Tongue (tissue), 2 donors: Measurements from ENCODE around the gene CSMD2. TPM values are rescaled to one million over a fixed set of nuclear protein-coding genes. Genes with fewer than 3 reads are reported as not detected.
A peak's percentile ranks its signal among the peaks of the same experiment; 100 is the strongest.

Experiments
- DNase-seq: peaks from one replicate; pipeline ENCODE4 v3.0.0-alpha.2; 2015
- total RNA-seq: library from RNA; depleted of rRNA; stranded (reverse); fragments of >200 nt; gene quantifications from one replicate; pipeline ENCODE4 v1.2.3, GENCODE V29; 2014

CSMD2 gene
- total RNA-seq, 1 donor from 2014 or later, result 2.1 TPM

- DNase-seq, result no peak
Observed at GRCh38 chr1:33815061-33815460, 350.0 kb downstream of the CSMD2 start.

- no peak for DNase-seq
Observed at GRCh38 chr1:33814166-33814565, 350.9 kb downstream of the CSMD2 start.

- no peak for DNase-seq
Observed at GRCh38 chr1:33810571-33810970, 354.5 kb downstream of the CSMD2 start.

GRCh38 chr1:33805988-33806387, 359.0 kb downstream of the CSMD2 start:
- DNase-seq, result no peak

- DNase-seq, result no peak
Observed at GRCh38 chr1:33802268-33802667, 362.8 kb downstream of the CSMD2 start.

GRCh38 chr1:33797849-33798248, 367.2 kb downstream of the CSMD2 start:
- DNase-seq, result no peak

- DNase-seq, result no peak
Observed at GRCh38 chr1:33792651-33793050, 372.4 kb downstream of the CSMD2 start.

- DNase-seq, result no peak
Observed at GRCh38 chr1:33792216-33792615, 372.8 kb downstream of the CSMD2 start.

- no peak for DNase-seq
Observed at GRCh38 chr1:33791251-33791650, 373.8 kb downstream of the CSMD2 start.

GRCh38 chr1:33790577-33790976, 374.5 kb downstream of the CSMD2 start:
- no peak for DNase-seq

GRCh38 chr1:33784876-33785275, 380.2 kb downstream of the CSMD2 start:
- no peak for DNase-seq

GRCh38 chr1:33782776-33783175, 382.3 kb downstream of the CSMD2 start:
- no peak for DNase-seq

- no peak for DNase-seq
Observed at GRCh38 chr1:33781652-33782051, 383.4 kb downstream of the CSMD2 start.

GRCh38 chr1:33777337-33777736, 387.7 kb downstream of the CSMD2 start:
- no peak for DNase-seq

- DNase-seq, result no peak
Observed at GRCh38 chr1:33768821-33769220, 396.2 kb downstream of the CSMD2 start.

GRCh38 chr1:33768106-33768505, 396.9 kb downstream of the CSMD2 start:
- no peak for DNase-seq

GRCh38 chr1:33764149-33764548, 400.9 kb downstream of the CSMD2 start:
- DNase-seq, result no peak

GRCh38 chr1:33763406-33763805, 401.6 kb downstream of the CSMD2 start:
- DNase-seq, result no peak

- DNase-seq, result no peak
Observed at GRCh38 chr1:33762962-33763361, 402.1 kb downstream of the CSMD2 start.

GRCh38 chr1:33762109-33762830, 402.8 kb downstream of the CSMD2 start:
- peak; percentile 56 for DNase-seq

- DNase-seq, result peak; percentile 55
Observed at GRCh38 chr1:33758698-33759097, 406.3 kb downstream of the CSMD2 start.

- no peak for DNase-seq
Observed at GRCh38 chr1:33753087-33753856, 411.8 kb downstream of the CSMD2 start.

- DNase-seq, result no peak
Observed at GRCh38 chr1:33745942-33746341, 419.1 kb downstream of the CSMD2 start.
